Pancreas (tissue), 10 donors: Measurements from ENCODE around the gene MSN. TPM values are rescaled to one million over a fixed set of nuclear protein-coding genes. Genes with fewer than 3 reads are reported as not detected.
A peak's percentile ranks its signal among the peaks of the same experiment; 100 is the strongest.

Source experiments
- ATAC-seq, 4 donors: fragments of 200-7000 bp; cut with Tn5 transposase; one replicate each; pipeline versions ENCODE4 v1.8.0 to v1.9.1; 2020; ENCODE audit warnings: mild to moderate bottlenecking in 4 of 4, moderate library complexity in 4 of 4
- DNase-seq, 6 donors: peaks; one replicate each; pipeline ENCODE4 v3.0.0-alpha.2; 2020
- FAIRE-seq: peaks from 2 replicates; lab custom pipeline; 2012; peaks lifted over from hg19 to GRCh38; lab: Jason Lieb, UNC
- H3K27ac ChIP-seq, 4 donors: fragments of 200-600 bp; sonication (generic); 1 replicate in 3 of 4; 2 replicates in 1 of 4; pipeline versions ENCODE4 v1.5.0 to v1.8.0; 2020
- H3K27me3 ChIP-seq, 4 donors: fragments of 200-600 bp; one replicate each; pipeline ENCODE4 v1.8.0; 2021
- H3K36me3 ChIP-seq, 3 donors: fragments of 200-600 bp; sonication (generic) in 1 of 3; one replicate each; pipeline versions ENCODE4 v1.5.0 to v1.8.0; 2020 to 2021
- H3K4me1 ChIP-seq, 3 donors: fragments of 200-600 bp; one replicate each; pipeline ENCODE4 v1.8.0; 2021
- H3K4me3 ChIP-seq, 4 donors: fragments of 200-600 bp; sonication (generic) in 2 of 4; one replicate each; pipeline versions ENCODE4 v1.5.0 to v1.8.0; 2020 to 2021
- H3K9me3 ChIP-seq, 4 donors: fragments of 200-600 bp; one replicate each; pipeline ENCODE4 v1.8.0; 2021
- WGBS, 2 donors: extraction: QIAGEN DNeasy Blood & Tissue Kit; methylation state at CpG; one replicate each; pipeline ENCODE4 v1.1.7; 2013; 5-methylcytosine and 5-hydroxymethylcytosine counted together
- intact Hi-C, 3 donors: fragments of 100-400 bp; cut with DNase I; formaldehyde crosslinking; loops; one replicate each; pipeline versions ENCODE4 v1.11.1 to v1.14.2; 2022
- polyA plus RNA-seq, 2 donors: library from polyadenylated mRNA; stranded (reverse); fragments of 200-250 nt; gene quantifications; one replicate each; pipeline ENCODE4 v1.2.3, GENCODE V29; 2013
- total RNA-seq, 6 donors: library from RNA; stranded (reverse); fragmentation: NEBNext Ultra II Directional in 4 of 6; extraction: Animal tissue kit (Norgen Biotek cat#: 25700) in 4 of 6; gene quantifications; one replicate each; pipeline versions ENCODE4 v1.2.1 to v1.2.4, GENCODE V29; 2021 to 2023
- TF ChIP-seq, protein P1 (sequence below), 4 donors: fragments of 200-600 bp; sonication (generic) in 3 of 4; IDR thresholded peaks; one replicate each; pipeline versions ENCODE4 v1.5.0 to v1.8.0; 2021; ENCODE audit warnings: antibody characterized with exemption in 4 of 4
- donor health status: healthy with polysubstance abuse.
- donor health status: DM: no; HTN: no; CAD: no; lungs with moderate emphysema.
- donor health status: DM: no; HTN: no; CAD: no.
- donor health status: control.
- donor health status: control.
- donor health status: Bipolar disorder and iron deficiency.
- donor health status: DM: yes; HTN: yes; CAD: no.
- donor health status: DM: no; HTN: no; CAD: no.
- donor health status: DM: no; HTN: no; CAD: no.
- donor health status: DM: yes; HTN: yes; CAD: no.

Gene MSN
- total and polyA plus RNA-seq, 8 donors: 12.4 to 99.1 (median 23.4) TPM

DNA sequence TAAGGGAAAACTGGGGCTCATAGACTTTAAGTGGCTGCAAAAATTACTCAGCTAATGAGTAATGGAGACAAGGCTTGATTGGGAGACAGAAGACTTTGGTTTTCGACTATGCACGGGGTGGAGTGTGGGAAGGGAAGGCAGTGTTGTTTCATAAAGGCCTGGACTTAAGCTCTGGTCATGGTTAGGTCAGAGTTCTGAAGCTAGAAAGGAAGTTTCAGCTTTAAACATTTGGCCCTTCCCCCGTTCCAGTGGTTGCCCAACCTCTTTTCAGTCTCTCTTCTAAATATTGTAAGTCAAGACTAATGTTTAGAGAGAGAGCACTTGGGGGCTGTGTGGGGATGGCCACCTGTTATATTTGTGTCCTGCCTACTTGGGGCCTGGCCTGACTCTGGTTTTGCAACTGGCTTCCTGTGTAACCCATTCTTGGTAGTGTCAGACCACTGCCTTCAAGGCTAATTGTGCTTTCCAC, 21.0 kb downstream of the MSN start:
- intact Hi-C loops: no loop called here
- H3K4me3 ChIP-seq: no peak overlapping the region
- 65% methylated on average over 3 of the region's 3 CpGs for WGBS, 2 donors
- H3K36me3 ChIP-seq: no peaks in the 10 kb centered on the region
- no peak overlapping the region for H3K27ac ChIP-seq
- FAIRE-seq: no peak
- H3K4me1 ChIP-seq: no peaks in the 10 kb centered on the region
- ATAC-seq: peak in 2 of 4 donors; percentile 39 to 59
- H3K27me3 ChIP-seq: no peaks in the 10 kb centered on the region
- TF ChIP-seq, protein P1, sequence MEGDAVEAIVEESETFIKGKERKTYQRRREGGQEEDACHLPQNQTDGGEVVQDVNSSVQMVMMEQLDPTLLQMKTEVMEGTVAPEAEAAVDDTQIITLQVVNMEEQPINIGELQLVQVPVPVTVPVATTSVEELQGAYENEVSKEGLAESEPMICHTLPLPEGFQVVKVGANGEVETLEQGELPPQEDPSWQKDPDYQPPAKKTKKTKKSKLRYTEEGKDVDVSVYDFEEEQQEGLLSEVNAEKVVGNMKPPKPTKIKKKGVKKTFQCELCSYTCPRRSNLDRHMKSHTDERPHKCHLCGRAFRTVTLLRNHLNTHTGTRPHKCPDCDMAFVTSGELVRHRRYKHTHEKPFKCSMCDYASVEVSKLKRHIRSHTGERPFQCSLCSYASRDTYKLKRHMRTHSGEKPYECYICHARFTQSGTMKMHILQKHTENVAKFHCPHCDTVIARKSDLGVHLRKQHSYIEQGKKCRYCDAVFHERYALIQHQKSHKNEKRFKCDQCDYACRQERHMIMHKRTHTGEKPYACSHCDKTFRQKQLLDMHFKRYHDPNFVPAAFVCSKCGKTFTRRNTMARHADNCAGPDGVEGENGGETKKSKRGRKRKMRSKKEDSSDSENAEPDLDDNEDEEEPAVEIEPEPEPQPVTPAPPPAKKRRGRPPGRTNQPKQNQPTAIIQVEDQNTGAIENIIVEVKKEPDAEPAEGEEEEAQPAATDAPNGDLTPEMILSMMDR (IDR thresholded peaks at IDR 0.05): no peak
- H3K9me3 ChIP-seq: no peaks in the 10 kb centered on the region
- no peak for DNase-seq

DNA sequence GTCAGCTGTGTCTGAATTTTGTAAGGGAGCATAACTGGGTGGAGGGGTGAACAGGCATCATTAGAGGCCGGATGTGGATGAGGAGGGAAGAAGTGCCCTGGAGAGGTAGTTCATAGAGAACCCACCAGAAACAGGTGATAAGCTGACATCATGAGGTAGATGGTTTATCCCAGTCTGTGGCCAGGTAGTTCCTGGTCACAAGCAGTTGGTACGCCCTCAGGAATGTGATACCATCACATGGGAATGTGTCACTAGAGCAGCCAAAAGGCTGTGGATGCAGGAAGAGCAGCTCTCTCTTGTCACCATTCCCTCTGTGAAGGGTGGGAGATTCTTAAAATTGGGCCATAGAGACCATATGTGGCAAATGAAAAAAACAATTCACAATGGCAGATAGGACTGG, 21.9 kb downstream of the MSN start:
- TF ChIP-seq, protein P1 (IDR thresholded peaks at IDR 0.05): no peak
- Histone ChIP-seq H3K27me3 (no peaks in the 10 kb centered on the region), H3K4me3 (no peak overlapping the region), H3K27ac (no peak overlapping the region), H3K36me3 (no peaks in the 10 kb centered on the region), H3K9me3 (no peaks in the 10 kb centered on the region), H3K4me1 (no peaks in the 10 kb centered on the region)
- DNase-seq (no peak), ATAC-seq (peak in 2 of 4 donors; percentile 31 to 46), FAIRE-seq (no peak)
- intact Hi-C loops: no loop called here
- 78 to 91% methylated on average over 2 of the region's 2 CpGs for WGBS, 2 donors

DNA sequence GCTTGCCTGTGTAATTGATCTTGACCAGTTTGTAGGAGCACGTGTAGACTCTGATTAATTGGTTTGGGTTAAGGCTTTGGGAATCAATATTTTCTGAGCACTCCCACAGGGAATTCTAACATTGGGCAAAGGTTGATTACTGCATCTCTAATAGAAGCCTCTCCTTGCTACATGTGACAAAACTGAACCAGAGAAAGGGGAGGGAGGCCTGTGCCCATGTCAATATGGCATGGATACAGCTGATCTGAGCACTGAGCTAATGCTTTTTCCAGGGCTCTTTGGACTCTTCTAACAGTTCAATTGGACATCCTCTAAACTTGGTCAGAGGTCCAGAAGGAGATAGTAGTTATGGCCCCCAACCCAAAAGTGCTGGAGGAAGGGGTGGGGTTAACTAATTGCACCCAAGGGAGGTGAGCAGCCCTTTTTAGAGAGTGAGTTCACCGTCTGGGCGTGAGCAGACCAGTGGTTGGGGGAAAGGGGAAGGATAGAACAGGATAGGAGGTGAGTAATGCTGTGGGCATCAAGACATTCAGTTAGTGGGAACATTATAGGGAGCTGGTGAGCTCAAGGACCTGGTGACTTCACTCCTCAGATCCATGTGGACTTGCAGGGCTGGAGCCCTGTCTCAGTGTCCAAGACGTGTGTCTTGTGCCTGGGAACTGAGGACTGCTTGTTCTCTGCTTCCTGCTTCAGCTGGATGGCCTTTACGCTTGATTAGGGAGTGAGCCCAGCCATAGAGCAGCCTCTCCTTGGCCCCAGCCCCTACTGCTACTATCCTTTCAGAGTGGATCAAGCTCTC, 22.8 kb downstream of the MSN start:
- FAIRE-seq (no peak), DNase-seq (no peak), ATAC-seq (peak in 2 of 4 donors; percentile 17 to 18)
- TF ChIP-seq, protein P1 (IDR thresholded peaks at IDR 0.05): no peak
- Histone ChIP-seq H3K36me3 (no peaks in the 10 kb centered on the region), H3K27me3 (no peaks in the 10 kb centered on the region), H3K4me3 (no peak overlapping the region), H3K27ac (no peak overlapping the region), H3K4me1 (no peaks in the 10 kb centered on the region), H3K9me3 (no peaks in the 10 kb centered on the region)
- intact Hi-C loops: no loop called here
- WGBS, 2 donors: 57 to 71% methylated on average over 5 of the region's 5 CpGs

DNA sequence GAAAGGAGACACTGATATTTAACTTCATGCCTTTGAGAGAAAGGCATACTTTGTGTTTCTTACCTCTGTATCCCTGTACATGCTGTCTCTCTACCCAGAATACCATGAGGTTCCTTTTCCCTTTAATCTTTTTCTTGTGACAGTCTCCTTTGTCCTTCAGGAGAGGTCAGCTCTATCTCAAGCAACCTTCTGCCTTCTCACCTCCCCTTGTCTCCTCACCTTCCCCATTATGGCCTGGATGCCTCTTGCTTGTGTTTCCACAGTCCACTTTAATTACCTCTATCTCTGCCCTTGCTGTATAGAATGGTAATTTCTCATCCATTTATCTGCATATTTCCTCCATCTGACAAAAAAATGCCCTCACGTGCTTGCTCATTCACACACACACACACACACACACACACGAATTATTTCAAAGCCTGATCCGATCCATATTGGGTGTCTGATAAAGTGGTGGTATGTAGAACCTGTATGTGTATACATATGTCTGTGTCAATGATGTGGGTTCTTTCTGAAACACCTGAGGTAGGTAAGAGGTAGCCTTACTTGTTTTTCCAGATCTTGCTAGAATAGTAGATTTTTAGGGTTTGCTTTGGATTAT, 28.5 kb downstream of the MSN start:
- 74 to 75% methylated on average over 3 of the region's 3 CpGs for whole genome bisulfite sequencing, 2 donors
- ATAC-seq (no peak), FAIRE-seq (no peak), DNase-seq (no peak)
- intact Hi-C loops: no loop called here
- Histone ChIP-seq H3K27ac (no peak overlapping the region), H3K4me1 (no peaks in the 10 kb centered on the region), H3K4me3 (no peak overlapping the region), H3K27me3 (no peaks in the 10 kb centered on the region), H3K9me3 (no peaks in the 10 kb centered on the region), H3K36me3 (no peaks in the 10 kb centered on the region)
- TF ChIP-seq, protein P1 (IDR thresholded peaks at IDR 0.05): no peak

GRCh38 chrX:65696613-65697012, 29.2 kb downstream of the MSN start:
- ATAC-seq (no peak), FAIRE-seq (no peak), DNase-seq (no peak)
- TF ChIP-seq, protein P1 (IDR thresholded peaks at IDR 0.05): no peak
- Histone ChIP-seq H3K9me3 (no peaks in the 10 kb centered on the region), H3K27me3 (no peaks in the 10 kb centered on the region), H3K36me3 (no peaks in the 10 kb centered on the region), H3K4me1 (no peaks in the 10 kb centered on the region), H3K4me3 (no peak overlapping the region), H3K27ac (peak overlapping the region in 1 of 4 donors; percentile 48)
- intact Hi-C loops: no loop called here
- WGBS, 2 donors: 71 to 72% methylated on average over 3 of the region's 3 CpGs
